ENCODE data around the gene RNF114. TPM values are rescaled to one million over a fixed set of nuclear protein-coding genes. Genes with fewer than 3 reads are reported as not detected.

Gene RNF114
- polyA plus RNA-seq, 1 experiment: 69.6 TPM

- POLR2A ChIA-PET: no interaction called here
- H3K9me3 ChIP-seq (ENCODE audit: control insufficient read depth, insufficient read depth, low read length): no peaks in the 10 kb centered on the region; the same call in 1 of the 2 replicates
- H3K4me3 ChIP-seq (ENCODE audit: low read depth, low read length): no peak overlapping the region
- CTCF ChIA-PET: interaction anchor here (0.6 to 2.9 kb wide), 20 partner anchors 8 to 309 kb away, joined by 3 to 19 read pairs (median 4); no protein-coding TSS in a partner anchor
- no peak for DNase-seq (ENCODE audit: low read depth, low spot score)
- no peak overlapping the region for H3K27ac ChIP-seq (ENCODE audit: low read depth, low read length)
- no peaks in the 10 kb centered on the region for H3K27me3 ChIP-seq (ENCODE audit: control insufficient read depth, insufficient read depth, low read length)
- no peak for TF ChIP-seq CTCF (IDR thresholded peaks at IDR 0.05; ENCODE audit: low read depth, low read length)
Observed at GRCh38 chr20:49889001-49889934, 46.9 kb upstream of the RNF114 start.

GRCh38 chr20:49889935-49890333 is 46.3 kb upstream of the RNF114 start:
- no peak for TF ChIP-seq CTCF (IDR thresholded peaks at IDR 0.05; ENCODE audit: low read depth, low read length)
- CTCF ChIA-PET: interaction anchor here (0.7 to 2.9 kb wide), 6 partner anchors 10 to 280 kb away, joined by 3 to 19 read pairs (median 8); no protein-coding TSS in a partner anchor
- POLR2A ChIA-PET: no interaction called here
- H3K9me3 ChIP-seq (ENCODE audit: control insufficient read depth, insufficient read depth, low read length): no peaks in the 10 kb centered on the region; the same call in 1 of the 2 replicates
- no peak overlapping the region for H3K4me3 ChIP-seq (ENCODE audit: low read depth, low read length)
- H3K27ac ChIP-seq (ENCODE audit: low read depth, low read length): no peak overlapping the region
- H3K27me3 ChIP-seq (ENCODE audit: control insufficient read depth, insufficient read depth, low read length): no peaks in the 10 kb centered on the region
- no peak for DNase-seq (ENCODE audit: low read depth, low spot score)

DNA sequence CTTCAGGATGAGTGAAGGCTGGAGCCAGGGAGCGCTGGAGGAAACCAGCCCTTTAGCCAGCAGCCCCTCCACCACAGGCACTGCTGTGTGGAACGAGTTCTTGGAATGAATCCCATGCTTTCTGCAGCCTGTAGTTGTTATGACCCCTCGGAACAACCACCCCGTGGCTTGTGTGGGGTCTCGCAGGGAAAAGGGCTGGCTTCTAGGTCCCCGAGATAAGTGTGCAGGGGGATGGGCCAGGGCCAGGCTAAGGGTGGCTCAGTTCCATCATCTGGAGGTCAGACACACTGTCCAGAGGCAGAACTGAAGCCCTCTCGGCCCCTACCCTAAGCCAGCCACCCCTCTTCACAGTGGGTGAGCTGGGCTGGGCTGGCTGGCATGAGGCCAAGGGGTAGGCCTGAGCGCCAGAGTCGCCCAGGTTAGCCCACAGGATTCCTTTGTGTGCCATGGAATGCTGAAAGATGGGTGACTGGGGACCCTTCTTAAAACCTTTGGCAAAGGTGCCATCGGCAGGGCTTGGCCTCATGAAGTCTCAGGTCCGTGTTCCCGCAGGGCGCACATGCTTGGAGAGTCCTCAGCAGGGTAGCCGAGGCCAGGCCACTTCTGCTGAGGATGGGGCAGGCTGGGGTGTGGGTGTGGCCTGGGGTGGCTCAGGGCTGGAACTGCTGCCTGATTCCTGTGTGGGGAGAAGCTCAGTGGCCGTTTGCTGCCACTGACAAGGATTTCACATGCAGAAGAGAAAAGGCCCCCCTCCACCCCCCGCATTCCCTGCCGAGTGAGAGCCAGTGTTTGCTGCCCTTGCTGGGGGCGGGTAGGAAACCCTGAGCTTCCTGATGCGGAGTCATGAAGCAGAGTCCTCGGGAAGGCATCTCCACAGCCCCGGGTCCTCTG is 45.5 kb upstream of the RNF114 start:
- no peaks in the 10 kb centered on the region; the same call in 1 of the 2 replicates for H3K9me3 ChIP-seq (ENCODE audit: control insufficient read depth, insufficient read depth, low read length)
- CTCF ChIA-PET: interaction anchor here (1.6 to 2.5 kb wide), 3 partner anchors 9 to 280 kb away, joined by 10 to 12 read pairs (median 11); no protein-coding TSS in a partner anchor
- no peak overlapping the region for H3K4me3 ChIP-seq (ENCODE audit: low read depth, low read length)
- DNase-seq (ENCODE audit: low read depth, low spot score): no peak
- POLR2A ChIA-PET: no interaction called here
- H3K27me3 ChIP-seq (ENCODE audit: control insufficient read depth, insufficient read depth, low read length): no peaks in the 10 kb centered on the region
- peak overlapping the region; percentile 21 for H3K27ac ChIP-seq (ENCODE audit: low read depth, low read length)
- TF ChIP-seq CTCF (IDR thresholded peaks at IDR 0.05; ENCODE audit: low read depth, low read length): no peak

GRCh38 chr20:49891476-49892110 is 44.6 kb upstream of the RNF114 start:
- DNase-seq (ENCODE audit: low read depth, low spot score): no peak
- TF ChIP-seq CTCF (IDR thresholded peaks at IDR 0.05; ENCODE audit: low read depth, low read length): no peak
- CTCF ChIA-PET: interaction anchor here (2.5 kb wide), 1 partner anchor 45 kb away, joined by 12 read pairs; no protein-coding TSS in a partner anchor
- Histone ChIP-seq H3K9me3 (ENCODE audit: control insufficient read depth, insufficient read depth, low read length) (no peaks in the 10 kb centered on the region; the same call in 1 of the 2 replicates), H3K27me3 (ENCODE audit: control insufficient read depth, insufficient read depth, low read length) (no peaks in the 10 kb centered on the region), H3K4me3 (ENCODE audit: low read depth, low read length) (no peak overlapping the region), H3K27ac (ENCODE audit: low read depth, low read length) (peak overlapping the region; percentile 2)
- POLR2A ChIA-PET: no interaction called here
